GM18861 (cell line): Measurements from ENCODE around the gene KCNAB1.
A peak's percentile ranks its signal among the peaks of the same experiment; 100 is the strongest.

Experiments used
- ATAC-seq: cut with Tn5 transposase; IDR thresholded peaks from one replicate; pipeline ENCODE4 v1.9.1; 2021; ENCODE audit not compliant: unreplicated experiment

The KCNAB1 gene

DNA sequence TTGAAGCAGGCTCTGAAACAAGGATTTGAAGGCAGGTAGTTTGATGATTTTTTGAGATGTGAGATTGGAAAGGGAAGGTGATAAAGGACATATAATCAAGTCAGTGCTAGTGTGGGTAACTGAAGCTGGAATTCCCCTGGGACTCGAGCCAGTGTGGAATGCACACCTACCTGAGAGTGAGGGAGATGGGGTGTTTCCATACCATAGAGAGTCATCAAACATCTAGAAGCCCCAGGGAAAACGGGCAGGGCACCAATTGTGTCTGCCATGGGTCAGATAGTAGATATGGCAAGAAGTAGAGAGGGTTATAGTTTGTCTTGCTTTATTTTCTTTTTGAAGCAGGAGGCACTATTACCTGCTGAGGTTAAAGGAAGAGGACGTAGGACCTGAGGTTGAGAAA lies 314.5 kb downstream of the KCNAB1 start:
- no peak for ATAC-seq

DNA sequence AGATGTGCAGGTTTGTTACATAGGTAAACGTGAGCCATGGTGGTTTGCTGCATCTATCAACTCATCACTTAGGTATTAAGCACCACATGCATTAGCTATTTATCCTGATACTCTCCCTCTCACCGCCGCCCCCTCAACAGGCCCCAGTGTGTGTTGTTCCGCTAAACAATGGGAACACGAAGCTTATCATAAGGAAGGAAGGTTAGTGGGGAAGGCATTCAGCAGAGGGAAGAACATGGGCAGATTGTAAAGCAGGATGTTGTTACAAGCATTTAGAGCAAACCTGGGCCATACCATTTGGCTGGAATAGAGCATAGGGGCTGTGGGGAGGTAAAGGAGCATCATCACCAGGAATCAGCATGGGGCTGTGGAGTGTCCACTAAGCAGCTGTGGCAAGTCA lies 322.7 kb downstream of the KCNAB1 start:
- no peak for ATAC-seq

DNA sequence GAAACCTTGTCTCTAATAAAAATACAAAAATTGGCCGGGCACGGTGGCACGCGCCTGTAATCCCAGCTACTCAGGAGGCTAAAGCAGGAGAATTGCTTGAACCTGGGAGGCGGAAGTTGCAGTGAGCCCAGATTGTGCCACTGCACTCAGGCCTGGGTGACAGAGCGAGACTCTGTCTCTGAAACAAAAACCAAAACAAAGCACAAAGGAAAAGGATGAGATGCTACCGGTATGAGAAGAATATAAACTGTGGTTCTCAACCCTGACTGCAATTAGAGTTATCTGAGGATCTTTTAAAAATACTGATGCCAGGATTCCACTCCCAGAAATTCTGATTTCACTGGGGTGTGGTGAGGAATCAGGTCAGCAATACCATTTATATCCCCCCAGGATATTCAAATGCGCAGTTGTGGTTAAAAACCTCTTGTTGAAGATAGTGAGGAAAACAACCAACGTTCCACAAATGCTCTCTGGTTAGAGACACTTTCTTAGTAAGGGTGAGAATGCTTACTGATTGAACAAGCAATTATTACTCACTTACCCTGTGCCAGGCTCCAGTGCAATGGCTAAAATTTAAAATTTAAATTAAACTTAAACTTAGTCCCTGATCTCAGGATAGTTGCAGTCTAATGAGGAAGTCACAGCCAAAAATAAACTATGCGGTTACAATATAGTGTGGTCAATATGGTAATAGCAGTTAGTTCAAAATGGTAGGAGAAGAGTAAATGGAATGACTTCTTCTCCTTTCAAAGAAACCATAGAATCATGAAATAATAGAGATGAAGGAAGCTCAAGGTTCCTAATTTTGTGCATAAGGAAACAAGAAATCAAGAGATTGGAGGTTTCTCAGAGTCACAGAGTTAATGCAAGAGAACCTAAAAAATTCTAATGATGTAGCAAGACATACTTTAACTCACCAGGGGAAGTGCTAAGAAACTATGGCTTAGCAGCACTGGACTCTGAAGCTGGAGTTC lies 325.0 kb downstream of the KCNAB1 start:
- ATAC-seq, result no peak

DNA sequence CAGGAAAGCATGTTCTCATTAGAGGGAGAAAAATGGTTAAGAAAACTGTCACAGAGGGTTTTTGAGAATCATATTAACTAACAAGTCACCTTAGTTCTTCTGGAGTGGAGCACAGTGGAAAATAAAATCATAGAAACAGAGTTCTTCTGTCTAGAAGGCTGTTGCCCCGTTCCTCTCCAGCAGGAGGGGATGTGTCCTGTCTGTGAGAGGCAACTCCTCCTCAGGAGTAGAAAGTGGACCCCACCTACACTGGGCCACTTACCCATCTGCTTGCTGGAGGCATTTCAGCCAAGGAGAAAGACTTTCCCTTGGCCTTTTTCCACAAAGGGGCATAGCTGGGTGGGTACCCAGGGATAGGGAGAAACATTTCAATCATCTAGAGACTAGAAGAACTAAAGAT lies 327.9 kb downstream of the KCNAB1 start:
- ATAC-seq, result peak; percentile 78

DNA sequence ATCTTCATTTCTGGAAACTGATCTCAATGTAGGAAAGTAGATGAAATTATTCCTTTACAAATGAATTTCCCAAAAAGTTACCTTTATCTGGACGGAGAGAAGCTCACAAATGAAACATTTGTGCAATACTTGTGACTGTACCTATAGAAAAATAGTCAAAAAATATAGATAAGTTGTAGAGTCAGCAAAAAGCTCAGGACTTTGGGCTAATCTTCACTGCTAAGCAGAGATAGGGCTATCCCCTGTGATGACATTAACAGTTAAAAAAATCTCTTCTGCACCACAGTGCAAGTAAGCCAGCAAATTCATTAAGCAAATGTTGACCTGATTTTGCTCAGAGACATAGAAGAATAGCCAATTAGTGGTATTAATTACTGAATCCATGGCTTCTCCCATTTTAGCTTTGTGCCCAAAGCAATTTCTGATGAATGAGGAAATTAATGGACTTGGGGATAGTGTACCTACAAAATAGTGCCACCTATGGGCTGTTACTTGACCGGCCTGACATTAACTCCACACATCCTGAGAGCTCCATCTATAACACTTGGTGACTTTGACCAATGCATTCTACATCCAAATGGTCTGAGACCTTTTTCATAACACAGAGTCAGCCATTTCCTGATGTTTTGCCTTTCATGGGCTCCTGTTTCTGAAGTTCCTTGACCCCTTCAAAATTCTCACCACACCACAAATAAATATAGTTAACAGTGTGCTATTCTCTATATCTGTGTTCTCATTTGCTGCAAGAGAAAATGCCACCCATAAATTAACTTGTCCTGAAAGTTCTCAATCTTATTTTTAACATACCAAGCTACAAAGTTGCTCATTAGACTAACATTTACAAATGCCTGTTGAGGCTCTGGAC lies 329.6 kb downstream of the KCNAB1 start:
- peak; percentile 44 for ATAC-seq

DNA sequence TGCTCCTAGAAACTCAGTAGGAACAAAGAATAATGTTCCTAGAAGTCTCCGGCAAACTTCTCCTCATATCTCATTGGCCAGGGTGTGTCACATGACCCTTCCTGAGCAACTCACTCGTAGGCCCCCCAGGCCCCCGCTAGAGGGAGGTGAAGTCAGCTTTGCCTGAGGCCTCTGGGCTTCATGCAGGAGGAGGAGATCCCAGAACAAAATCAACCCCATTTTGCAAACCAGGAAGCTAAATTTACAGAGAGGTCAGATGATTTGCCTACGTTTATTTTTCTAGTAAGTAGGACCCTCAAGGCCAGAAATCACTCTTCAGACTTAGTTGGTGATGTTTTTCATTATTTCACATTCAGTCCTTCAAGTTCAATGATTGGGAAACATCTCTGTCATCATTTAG lies 335.5 kb downstream of the KCNAB1 start:
- ATAC-seq, result no peak

DNA sequence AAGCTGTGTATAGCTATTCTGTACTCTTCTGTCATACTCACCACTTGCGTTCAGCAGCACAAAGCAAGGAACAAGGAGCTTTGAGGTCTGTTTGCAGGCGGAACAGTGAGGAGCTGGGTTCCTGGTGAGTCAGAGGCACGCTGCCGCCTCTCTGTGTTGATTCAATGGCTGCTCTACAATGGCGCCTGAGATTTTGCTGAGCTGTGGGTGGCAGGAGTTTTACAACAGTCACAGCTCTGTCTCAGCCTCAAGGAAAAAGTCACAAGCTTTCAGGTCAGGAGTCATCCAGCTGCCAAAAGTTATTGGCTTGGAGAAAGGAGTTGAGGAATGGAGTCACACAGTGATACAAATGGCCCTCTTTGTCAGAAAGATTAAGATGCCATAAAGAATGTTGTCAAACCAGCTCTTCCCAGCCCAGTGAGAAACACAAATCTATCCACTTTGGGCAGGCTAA lies 336.4 kb downstream of the KCNAB1 start:
- no peak for ATAC-seq

DNA sequence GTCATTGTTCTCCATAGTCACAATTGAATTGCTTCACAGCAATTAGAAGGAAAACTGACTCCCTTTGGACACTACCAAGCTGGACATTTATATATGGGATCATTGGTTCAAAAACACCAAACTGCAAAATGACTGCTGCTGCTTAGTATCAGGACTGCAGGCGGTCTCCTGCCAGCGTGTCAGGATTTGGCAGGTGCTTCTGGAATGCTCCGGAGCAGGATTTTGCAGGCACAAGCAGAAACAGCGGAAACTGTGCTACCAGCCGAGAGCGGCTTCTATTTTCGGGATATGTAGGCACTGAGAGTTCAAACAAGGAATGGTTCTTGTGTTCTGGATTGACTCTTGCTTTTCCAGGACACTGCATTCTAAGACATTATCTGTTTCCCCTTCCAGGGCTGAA lies 339.1 kb downstream of the KCNAB1 start:
- ATAC-seq, result no peak

DNA sequence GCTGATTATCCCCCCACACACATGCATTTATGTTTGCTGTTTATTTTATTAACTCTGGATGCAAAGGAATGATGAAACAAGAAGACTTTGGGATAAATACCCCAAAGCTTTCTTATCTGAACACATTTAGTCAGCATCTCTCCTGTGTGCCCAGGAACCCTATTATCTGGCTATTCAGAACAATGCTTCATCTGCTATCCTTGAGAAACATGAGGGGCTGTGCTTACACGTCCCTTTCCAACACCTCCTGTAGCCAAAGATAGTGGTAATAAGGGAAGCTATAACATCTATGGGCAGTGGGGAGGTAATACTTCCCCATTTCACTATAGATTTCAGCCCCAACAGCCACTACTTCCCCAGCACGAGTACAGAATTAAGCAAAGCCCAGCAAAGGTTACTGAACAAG lies 339.8 kb downstream of the KCNAB1 start:
- ATAC-seq, result peak; percentile 51

DNA sequence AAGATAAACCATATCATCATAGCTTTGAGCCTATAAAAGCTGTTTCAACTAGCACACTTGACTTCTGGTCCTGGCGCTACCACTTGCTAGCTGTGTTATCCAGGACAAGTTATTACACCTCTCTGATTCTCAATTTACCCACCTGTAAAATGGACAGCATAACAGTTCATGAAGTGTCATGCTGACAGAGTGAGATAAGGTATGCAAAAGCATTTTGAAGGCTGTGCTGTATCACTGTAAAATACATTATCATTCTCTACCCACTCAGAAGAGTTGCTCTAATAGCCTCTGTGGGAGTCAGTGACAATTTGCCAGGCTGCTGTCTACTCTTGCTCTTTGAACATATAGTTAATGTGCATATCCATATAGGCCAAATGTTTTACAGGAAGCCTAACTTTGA lies 341.5 kb downstream of the KCNAB1 start:
- no peak for ATAC-seq

DNA sequence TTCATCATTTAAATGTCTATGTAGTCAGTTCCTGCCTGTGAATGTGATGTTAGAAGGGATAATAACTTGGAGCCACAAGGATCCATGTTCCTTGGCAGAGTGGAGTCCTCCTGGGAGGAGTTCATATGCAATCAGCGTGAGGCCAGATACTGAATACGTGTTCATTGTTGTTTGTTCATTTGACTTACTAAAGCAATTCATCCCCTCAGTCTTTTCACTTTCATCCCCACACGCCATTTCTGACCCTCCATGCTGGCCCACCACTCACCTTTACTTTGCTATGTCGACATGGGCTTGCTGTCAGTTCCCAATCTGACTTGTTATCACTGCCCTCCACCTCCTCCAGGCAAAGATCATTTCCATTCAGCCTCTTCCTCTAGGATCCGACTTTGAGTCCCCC lies 342.7 kb downstream of the KCNAB1 start:
- ATAC-seq, result no peak

DNA sequence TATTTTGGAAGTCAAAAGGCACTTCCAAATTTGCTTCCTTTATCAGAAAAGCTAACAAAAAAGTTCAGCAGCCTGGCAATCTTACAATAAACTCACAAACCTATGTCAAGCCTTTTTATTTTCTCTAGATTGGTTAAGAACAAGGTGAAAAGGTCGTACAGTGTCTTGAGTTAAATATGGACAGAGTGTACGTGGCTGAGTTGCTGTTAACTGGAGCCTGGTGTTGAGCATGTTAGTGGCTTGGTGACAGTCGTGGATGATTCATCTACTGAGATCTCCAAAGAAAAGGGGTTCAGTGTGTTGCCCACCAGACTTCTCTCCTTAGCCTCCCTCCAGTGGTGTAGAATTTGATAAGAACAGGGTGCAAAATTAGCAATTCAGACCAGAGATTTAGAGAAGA lies 344.8 kb downstream of the KCNAB1 start:
- no peak for ATAC-seq

DNA sequence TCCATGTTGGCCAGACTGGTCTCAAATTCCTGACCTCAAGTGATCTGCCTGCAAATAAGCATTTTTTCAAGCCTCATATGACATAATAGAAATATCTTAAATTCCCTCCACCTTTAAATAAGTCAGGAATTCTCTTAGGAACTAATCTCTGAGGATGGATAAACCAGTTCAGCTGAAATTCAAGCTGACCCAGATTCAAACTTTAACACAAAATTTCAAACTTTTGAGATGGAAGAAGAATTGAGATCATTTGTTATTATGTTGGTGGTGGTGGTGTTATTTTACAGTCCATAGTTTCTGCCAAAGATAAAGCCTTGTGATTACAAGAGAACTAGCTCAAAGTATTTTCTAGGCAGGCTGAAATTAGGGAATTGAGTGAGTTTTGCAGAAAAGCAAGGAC lies 349.1 kb downstream of the KCNAB1 start:
- no peak for ATAC-seq

DNA sequence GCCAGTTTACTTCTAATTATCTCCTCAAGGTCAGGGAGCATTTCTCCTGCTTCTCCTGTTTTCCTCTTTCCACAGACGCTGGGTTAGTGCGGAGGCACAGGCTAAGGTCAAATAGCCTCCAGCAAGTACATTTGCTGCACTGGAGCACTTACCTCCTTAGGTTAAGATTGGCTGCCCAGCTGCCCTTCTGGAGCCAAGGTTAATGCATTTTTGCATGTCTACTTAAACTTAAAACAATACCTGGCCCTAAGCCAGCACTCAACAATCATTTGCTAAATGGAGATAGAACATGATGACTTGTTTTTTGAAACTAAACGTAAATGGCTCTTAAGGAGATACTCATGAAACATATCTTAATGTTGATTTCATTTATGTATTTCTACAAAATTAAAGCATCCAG lies 351.1 kb downstream of the KCNAB1 start:
- ATAC-seq, result no peak

DNA sequence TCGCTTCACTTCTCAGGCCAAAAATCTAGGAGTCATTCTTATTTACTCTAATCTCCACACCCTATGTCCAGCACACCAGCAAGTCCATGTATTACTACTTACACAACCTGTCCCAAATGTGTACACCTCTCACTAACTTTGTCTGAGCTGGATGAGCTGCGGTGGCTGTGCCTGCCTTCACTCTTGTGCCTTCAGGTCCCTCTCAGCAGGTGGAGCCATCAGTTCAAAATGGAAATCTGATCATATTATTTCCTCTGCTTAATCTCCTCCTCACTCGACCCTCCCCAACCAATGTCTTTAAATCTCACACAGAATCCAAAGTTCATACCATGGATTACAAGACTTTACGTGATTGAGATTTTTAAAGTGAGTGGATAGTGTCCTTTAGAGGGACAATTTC lies 351.8 kb downstream of the KCNAB1 start:
- ATAC-seq, result no peak

DNA sequence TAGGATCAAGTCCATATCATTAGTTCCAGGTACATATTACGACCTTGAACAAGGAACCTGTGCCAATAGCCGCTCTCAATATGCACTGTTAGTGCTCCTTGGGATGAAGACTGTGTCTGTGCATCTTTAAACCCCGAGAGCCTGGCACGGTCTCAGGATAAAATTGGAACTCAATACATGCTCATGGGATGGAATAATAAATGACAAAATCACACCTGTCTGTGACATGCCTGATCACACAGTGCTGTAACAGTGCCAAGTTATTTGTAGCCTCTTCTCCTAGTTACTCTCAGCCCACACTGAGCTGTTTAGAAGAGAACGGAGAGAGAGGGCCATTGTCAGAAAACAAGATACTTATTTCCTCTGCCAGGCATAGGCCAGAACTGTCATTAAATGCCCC lies 352.3 kb downstream of the KCNAB1 start:
- ATAC-seq, result no peak

DNA sequence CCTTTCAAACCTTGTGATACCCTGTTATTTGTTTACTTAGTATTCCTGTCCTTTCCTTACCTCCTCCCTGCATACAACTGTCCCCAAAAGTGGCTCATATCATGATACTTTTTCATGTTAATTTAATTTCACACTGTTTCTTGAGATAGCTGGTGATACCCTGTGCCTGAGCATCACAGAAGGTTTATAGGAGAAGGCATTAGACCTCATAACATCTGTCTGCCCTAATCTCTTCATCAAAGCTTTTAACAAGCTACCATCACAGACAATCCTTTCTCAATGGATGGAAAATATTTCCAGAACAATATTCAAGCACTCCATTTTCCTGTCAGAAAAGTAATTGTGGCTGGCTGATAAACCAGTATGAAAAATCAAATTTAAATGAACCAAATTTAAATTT lies 353.0 kb downstream of the KCNAB1 start:
- no peak for ATAC-seq

DNA sequence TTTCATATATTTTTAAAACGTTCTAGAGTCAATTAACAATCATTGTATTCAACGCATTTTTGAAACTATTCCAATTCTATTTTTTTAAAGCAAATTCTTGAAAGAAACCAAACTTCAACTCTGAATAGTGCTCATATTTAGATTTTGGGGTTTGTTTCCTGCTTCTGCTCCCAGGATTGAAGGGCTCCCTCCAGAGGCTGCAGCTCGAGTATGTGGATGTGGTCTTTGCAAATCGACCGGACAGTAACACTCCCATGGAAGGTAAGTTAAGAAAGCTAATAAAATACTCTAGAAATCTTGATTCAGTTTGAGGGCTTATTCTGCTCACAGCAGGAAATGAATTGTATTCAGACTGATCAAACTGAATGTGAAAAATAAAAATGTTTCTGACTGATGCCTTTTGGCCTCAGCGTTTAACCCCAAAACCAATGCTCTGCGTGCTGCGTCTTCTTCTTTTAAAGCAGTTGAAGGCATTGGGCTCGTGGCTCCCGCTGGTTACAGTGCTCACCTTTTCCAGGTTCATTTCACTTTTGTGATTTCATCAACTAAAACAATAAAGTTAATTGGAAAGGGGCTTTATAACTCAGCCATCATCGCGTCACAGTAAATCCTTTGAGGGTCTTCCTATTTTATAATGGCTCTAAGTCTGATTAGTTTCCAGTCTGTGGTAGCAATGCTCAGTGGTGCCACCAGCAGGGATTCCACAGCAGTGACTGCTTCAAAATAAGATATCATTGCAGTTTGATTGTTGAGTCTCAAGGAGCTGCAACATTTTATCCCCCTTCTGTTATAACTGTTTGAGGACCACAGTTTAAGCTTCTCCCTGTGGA lies 354.4 kb downstream of the KCNAB1 start:
- ATAC-seq, result no peak

DNA sequence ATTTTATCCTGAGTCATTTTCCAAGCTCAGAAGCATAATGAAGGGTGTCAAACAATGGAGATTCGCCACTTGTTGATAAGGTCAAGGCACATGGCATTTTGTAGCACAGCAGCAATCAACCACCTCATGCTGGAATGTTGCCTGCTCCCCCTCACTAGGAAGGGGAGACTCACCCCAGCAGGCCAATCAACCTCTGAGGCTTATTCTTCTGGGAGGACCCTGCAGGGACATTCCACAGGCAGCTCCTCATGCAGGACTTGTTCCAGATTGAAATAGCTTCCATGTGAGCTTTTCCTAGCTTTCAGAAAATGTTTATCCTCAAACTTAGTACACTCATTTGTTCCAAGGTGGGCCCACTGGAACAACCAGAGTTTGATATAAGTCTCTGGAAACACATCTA lies 356.9 kb downstream of the KCNAB1 start:
- no peak for ATAC-seq

DNA sequence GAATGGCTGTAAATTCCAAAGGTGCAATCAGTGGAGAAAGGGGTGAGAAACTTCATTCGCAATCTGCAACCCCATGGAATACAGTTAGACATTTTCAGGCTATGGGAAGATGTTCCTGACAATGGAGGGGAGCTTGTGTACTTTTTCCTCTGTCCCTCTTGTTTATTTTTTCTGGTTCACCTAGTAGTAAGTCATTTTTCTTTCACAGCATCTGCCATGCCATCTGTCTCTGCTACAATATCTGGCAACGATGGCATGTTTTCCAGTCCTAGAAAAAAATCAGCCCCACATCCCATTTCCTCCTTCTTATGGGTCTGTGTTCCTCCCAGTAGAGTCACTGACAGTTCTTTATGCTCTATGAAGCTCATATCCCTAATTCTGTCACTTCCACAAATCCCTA lies 358.5 kb downstream of the KCNAB1 start:
- ATAC-seq, result no peak

DNA sequence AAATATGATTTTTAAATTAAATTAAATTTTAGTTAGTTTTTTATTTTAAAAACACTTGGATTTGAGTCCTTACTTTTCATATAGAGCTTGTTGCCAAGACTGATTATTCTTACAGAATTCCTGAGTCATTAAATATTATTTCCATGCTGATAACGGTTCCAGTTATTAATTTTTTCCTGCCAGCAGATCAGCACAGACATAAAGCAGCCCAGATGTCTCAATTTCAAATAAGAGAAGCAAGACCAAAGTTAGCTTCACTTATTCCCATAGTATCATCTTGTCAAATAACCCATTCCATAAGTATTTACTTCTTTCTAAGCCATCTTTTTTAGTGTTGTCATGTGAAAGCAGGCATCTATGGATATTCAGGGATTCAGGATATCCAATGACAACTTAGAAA lies 359.2 kb downstream of the KCNAB1 start:
- no peak for ATAC-seq
